HepG2 (cell line): ENCODE data around the gene BPIFB2.

Experiments
- CHD2 ChIP-seq: IDR thresholded peaks from 2 replicates; pipeline ENCODE4 v1.6.1; 2011; ENCODE audit warnings: low read depth, low read length, improper control_type of control experiment
- DNMT3B ChIP-seq: conservative IDR thresholded peaks from 2 replicates; pipeline ENCODE4 v1.6.1; 2016; ENCODE audit warnings: missing biosample characterization, control low read depth
- MYC ChIP-seq: sonication (generic); formaldehyde crosslinking; IDR thresholded peaks from 2 replicates; pipeline ENCODE4 v1.9.0; 2021; ENCODE audit warnings: missing genetic modification reagents, borderline replicate concordance
- MZF1 ChIP-seq: sonication (generic); formaldehyde crosslinking; IDR thresholded peaks from 2 replicates; pipeline ENCODE4 v1.8.1; 2023; ENCODE audit warnings: mild to moderate bottlenecking, missing genetic modification reagents, borderline replicate concordance
- NR3C1 ChIP-seq: sonication (generic); formaldehyde crosslinking; IDR thresholded peaks from 2 replicates; pipeline ENCODE4 v1.4.0; 2020; ENCODE audit warnings: missing genetic modification reagents
- ZNF264 ChIP-seq: sonication (generic); formaldehyde crosslinking; IDR thresholded peaks from 2 replicates; pipeline ENCODE4 v1.4.0; 2020; ENCODE audit warnings: missing genetic modification reagents
- ZNF460 ChIP-seq: sonication (generic); formaldehyde crosslinking; IDR thresholded peaks from 2 replicates; pipeline ENCODE4 v1.5.1; 2020; ENCODE audit warnings: missing genetic modification reagents, mild to moderate bottlenecking, borderline replicate concordance
- TF ChIP-seq, protein P1 (sequence below): sonication (generic); formaldehyde crosslinking; IDR thresholded peaks from 2 replicates; pipeline ENCODE4 v1.4.0; 2020; ENCODE audit warnings: missing genetic modification reagents, borderline replicate concordance
- TF ChIP-seq, protein P2 (sequence below): sonication (generic); formaldehyde crosslinking; IDR thresholded peaks from 2 replicates; pipeline ENCODE4 v1.5.0; 2020; ENCODE audit warnings: mild to moderate bottlenecking, missing genetic modification reagents, moderate library complexity
- TF ChIP-seq, protein P3 (sequence below): fragments of 450-650 bp; IDR thresholded peaks from 2 replicates; pipeline ENCODE4 v1.6.1; 2017; ENCODE audit warnings: mild to moderate bottlenecking
- TF ChIP-seq, protein P4 (sequence below): sonication (generic); formaldehyde crosslinking; IDR thresholded peaks from 2 replicates; pipeline ENCODE4 v1.4.0; 2020; ENCODE audit warnings: missing genetic modification reagents

DNA sequence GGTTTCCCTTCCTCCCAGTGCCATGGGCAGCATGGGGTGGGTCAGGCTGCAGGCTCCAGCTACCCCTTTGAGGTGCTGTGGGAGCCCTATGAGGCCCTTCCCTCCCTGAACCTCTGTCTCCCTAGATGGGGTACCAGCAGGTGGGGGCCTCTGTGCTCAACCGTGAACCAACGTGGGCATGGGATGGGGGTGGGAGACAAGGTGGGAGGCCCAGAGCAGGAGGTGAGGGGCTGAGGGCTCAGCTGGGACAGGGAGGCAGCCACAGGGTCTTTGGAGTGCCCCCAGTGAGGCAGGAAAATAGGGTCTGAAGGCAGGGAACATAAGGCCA lies 36.6 kb upstream of the BPIFB2 start:
- no peak for TF ChIP-seq NR3C1 (CRISPR knock-in tag)
- TF ChIP-seq, protein P1, sequence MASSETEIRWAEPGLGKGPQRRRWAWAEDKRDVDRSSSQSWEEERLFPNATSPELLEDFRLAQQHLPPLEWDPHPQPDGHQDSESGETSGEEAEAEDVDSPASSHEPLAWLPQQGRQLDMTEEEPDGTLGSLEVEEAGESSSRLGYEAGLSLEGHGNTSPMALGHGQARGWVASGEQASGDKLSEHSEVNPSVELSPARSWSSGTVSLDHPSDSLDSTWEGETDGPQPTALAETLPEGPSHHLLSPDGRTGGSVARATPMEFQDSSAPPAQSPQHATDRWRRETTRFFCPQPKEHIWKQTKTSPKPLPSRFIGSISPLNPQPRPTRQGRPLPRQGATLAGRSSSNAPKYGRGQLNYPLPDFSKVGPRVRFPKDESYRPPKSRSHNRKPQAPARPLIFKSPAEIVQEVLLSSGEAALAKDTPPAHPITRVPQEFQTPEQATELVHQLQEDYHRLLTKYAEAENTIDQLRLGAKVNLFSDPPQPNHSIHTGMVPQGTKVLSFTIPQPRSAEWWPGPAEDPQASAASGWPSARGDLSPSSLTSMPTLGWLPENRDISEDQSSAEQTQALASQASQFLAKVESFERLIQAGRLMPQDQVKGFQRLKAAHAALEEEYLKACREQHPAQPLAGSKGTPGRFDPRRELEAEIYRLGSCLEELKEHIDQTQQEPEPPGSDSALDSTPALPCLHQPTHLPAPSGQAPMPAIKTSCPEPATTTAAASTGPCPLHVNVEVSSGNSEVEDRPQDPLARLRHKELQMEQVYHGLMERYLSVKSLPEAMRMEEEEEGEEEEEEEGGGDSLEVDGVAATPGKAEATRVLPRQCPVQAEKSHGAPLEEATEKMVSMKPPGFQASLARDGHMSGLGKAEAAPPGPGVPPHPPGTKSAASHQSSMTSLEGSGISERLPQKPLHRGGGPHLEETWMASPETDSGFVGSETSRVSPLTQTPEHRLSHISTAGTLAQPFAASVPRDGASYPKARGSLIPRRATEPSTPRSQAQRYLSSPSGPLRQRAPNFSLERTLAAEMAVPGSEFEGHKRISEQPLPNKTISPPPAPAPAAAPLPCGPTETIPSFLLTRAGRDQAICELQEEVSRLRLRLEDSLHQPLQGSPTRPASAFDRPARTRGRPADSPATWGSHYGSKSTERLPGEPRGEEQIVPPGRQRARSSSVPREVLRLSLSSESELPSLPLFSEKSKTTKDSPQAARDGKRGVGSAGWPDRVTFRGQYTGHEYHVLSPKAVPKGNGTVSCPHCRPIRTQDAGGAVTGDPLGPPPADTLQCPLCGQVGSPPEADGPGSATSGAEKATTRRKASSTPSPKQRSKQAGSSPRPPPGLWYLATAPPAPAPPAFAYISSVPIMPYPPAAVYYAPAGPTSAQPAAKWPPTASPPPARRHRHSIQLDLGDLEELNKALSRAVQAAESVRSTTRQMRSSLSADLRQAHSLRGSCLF (CRISPR knock-in tag) = no peak
- TF ChIP-seq, protein P2, sequence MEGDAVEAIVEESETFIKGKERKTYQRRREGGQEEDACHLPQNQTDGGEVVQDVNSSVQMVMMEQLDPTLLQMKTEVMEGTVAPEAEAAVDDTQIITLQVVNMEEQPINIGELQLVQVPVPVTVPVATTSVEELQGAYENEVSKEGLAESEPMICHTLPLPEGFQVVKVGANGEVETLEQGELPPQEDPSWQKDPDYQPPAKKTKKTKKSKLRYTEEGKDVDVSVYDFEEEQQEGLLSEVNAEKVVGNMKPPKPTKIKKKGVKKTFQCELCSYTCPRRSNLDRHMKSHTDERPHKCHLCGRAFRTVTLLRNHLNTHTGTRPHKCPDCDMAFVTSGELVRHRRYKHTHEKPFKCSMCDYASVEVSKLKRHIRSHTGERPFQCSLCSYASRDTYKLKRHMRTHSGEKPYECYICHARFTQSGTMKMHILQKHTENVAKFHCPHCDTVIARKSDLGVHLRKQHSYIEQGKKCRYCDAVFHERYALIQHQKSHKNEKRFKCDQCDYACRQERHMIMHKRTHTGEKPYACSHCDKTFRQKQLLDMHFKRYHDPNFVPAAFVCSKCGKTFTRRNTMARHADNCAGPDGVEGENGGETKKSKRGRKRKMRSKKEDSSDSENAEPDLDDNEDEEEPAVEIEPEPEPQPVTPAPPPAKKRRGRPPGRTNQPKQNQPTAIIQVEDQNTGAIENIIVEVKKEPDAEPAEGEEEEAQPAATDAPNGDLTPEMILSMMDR (CRISPR knock-in tag) = no peak
- TF ChIP-seq, protein P3, sequence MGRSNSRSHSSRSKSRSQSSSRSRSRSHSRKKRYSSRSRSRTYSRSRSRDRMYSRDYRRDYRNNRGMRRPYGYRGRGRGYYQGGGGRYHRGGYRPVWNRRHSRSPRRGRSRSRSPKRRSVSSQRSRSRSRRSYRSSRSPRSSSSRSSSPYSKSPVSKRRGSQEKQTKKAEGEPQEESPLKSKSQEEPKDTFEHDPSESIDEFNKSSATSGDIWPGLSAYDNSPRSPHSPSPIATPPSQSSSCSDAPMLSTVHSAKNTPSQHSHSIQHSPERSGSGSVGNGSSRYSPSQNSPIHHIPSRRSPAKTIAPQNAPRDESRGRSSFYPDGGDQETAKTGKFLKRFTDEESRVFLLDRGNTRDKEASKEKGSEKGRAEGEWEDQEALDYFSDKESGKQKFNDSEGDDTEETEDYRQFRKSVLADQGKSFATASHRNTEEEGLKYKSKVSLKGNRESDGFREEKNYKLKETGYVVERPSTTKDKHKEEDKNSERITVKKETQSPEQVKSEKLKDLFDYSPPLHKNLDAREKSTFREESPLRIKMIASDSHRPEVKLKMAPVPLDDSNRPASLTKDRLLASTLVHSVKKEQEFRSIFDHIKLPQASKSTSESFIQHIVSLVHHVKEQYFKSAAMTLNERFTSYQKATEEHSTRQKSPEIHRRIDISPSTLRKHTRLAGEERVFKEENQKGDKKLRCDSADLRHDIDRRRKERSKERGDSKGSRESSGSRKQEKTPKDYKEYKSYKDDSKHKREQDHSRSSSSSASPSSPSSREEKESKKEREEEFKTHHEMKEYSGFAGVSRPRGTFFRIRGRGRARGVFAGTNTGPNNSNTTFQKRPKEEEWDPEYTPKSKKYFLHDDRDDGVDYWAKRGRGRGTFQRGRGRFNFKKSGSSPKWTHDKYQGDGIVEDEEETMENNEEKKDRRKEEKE = no peak
- no peak for TF ChIP-seq ZNF264
- no peak for TF ChIP-seq MYC (CRISPR knock-in tag)
- TF ChIP-seq DNMT3B (CRISPR knock-in tag) = no peak
- TF ChIP-seq CHD2 = no peak
- TF ChIP-seq, protein P4, sequence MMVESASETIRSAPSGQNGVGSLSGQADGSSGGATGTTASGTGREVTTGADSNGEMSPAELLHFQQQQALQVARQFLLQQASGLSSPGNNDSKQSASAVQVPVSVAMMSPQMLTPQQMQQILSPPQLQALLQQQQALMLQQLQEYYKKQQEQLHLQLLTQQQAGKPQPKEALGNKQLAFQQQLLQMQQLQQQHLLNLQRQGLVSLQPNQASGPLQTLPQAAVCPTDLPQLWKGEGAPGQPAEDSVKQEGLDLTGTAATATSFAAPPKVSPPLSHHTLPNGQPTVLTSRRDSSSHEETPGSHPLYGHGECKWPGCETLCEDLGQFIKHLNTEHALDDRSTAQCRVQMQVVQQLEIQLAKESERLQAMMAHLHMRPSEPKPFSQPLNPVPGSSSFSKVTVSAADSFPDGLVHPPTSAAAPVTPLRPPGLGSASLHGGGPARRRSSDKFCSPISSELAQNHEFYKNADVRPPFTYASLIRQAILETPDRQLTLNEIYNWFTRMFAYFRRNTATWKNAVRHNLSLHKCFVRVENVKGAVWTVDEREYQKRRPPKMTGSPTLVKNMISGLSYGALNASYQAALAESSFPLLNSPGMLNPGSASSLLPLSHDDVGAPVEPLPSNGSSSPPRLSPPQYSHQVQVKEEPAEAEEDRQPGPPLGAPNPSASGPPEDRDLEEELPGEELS (CRISPR knock-in tag) = no peak
- no peak for TF ChIP-seq ZNF460
- no peak for TF ChIP-seq MZF1 (CRISPR knock-in tag)
